Lung (tissue), 12 donors: ENCODE data around the gene COL4A6. TPM values are rescaled to one million over a fixed set of nuclear protein-coding genes. Genes with fewer than 3 reads are reported as not detected.

ENCODE experiments used
- ATAC-seq: fragments of 200-7000 bp; cut with Tn5 transposase; one replicate; pipeline ENCODE4 v1.9.1; 2020; ENCODE audit warnings: moderate number of reproducible peaks; ENCODE audit not compliant: insufficient read depth, low FRiP score
- DNase-seq, 3 donors: peaks; one replicate each; pipeline ENCODE4 v3.0.0-alpha.2; 2013 to 2017
- H3K27ac ChIP-seq, 2 donors: one replicate each; pipeline ENCODE4 v1.5.1; 2013; ENCODE audit warnings: mild to moderate bottlenecking in 2 of 2, moderate library complexity in 2 of 2, control low read depth in 1 of 2, inconsistent platforms in 1 of 2, low read depth in 1 of 2, low read length in 1 of 2
- H3K27me3 ChIP-seq, 3 donors: one replicate each; pipeline ENCODE4 v1.5.1; 2013; ENCODE audit warnings: low read length in 2 of 3; ENCODE audit not compliant: control insufficient read depth in 3 of 3, insufficient read depth in 3 of 3
- H3K36me3 ChIP-seq, 4 donors: one replicate each; pipeline ENCODE4 v1.5.1; 2013; ENCODE audit warnings: low read length in 4 of 4, mild to moderate bottlenecking in 1 of 4, moderate library complexity in 1 of 4; ENCODE audit not compliant: control insufficient read depth in 4 of 4, insufficient read depth in 4 of 4
- H3K4me1 ChIP-seq, 5 donors: one replicate each; pipeline ENCODE4 v1.5.1; 2013; ENCODE audit warnings: low read length in 5 of 5, mild to moderate bottlenecking in 2 of 5, moderate library complexity in 1 of 5; ENCODE audit not compliant: control insufficient read depth in 5 of 5, insufficient read depth in 5 of 5
- H3K4me3 ChIP-seq: one replicate; pipeline ENCODE4 v1.5.1; 2013; ENCODE audit warnings: mild to moderate bottlenecking, control low read depth, moderate library complexity
- H3K9ac ChIP-seq, 2 donors: one replicate each; pipeline ENCODE4 v1.5.1; 2013; ENCODE audit warnings: low read length in 2 of 2, control low read depth in 1 of 2; ENCODE audit not compliant: insufficient read depth in 1 of 2
- H3K9me3 ChIP-seq, 4 donors: one replicate each; pipeline ENCODE4 v1.5.1; 2013; ENCODE audit warnings: low read length in 3 of 4, mild to moderate bottlenecking in 1 of 4, moderate library complexity in 1 of 4; ENCODE audit not compliant: control insufficient read depth in 4 of 4, insufficient read depth in 3 of 4
- WGBS, 2 donors: extraction: QIAGEN DNeasy Blood & Tissue Kit; methylation state at CpG; one replicate each; pipeline ENCODE4 v1.1.7; 2013; 5-methylcytosine and 5-hydroxymethylcytosine counted together
- polyA plus RNA-seq, 2 donors: library from polyadenylated mRNA; stranded (reverse); fragments of 200-250 nt; gene quantifications; one replicate each; pipeline ENCODE4 v1.2.1, GENCODE V29; 2013
- total RNA-seq, 2 donors: library from RNA; depleted of rRNA in 1 of 2; stranded (reverse); fragments of >200 nt in 1 of 2; gene quantifications; one replicate each; pipeline ENCODE4 v1.2.1, GENCODE V29; 2014 to 2021
- TF ChIP-seq, protein P1 (sequence below): IDR thresholded peaks from 2 replicates; pipeline ENCODE4 v1.5.1; 2012; ENCODE audit warnings: mild to moderate bottlenecking; ENCODE audit errors: control extremely low read depth, extremely low read depth
- donor health status: control.
- donor health status: control.
- donor health status: Bipolar disorder and iron deficiency.
- donor health status: healthy.
- donor health status: DM: yes; HTN: yes; CAD: no.

COL4A6 gene
- total and polyA plus RNA-seq, 4 donors: 0.57 to 16.7 (median 1.6) TPM

DNA sequence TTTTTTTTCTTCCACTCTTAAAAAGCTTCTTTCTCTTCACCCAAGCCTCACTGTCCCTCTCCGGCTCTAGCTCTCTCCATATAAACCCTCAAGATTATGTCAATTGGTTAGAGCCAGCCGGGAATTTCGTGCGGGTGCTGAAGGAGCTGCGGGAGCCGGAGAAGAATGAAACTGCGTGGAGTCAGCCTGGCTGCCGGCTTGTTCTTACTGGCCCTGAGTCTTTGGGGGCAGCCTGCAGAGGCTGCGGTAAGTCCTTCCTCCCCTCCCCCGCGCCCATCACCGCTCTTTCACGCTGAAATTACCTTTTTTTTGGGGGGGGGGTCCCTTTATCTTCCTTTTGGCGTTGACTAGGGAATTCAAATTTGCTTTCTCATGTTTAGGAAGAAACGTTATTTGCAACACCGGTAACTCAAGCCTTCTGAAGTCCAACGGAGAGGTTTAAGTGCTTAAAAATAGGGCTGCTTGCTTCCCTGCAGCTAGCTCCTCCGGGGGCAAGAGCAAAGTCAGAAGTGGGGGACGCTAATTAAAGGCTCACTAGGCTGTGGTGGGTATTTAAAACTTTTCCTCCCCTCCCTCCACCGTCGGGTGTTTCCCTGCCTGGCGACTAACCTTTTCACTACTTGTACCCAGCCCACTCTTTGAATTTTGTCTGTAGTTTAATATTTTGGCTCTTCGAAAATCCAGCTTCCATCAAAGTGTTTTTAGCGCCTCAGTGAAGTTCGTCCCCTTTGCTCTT is 1.9 kb upstream of the COL4A6 start:
- ATAC-seq: no peak

DNA sequence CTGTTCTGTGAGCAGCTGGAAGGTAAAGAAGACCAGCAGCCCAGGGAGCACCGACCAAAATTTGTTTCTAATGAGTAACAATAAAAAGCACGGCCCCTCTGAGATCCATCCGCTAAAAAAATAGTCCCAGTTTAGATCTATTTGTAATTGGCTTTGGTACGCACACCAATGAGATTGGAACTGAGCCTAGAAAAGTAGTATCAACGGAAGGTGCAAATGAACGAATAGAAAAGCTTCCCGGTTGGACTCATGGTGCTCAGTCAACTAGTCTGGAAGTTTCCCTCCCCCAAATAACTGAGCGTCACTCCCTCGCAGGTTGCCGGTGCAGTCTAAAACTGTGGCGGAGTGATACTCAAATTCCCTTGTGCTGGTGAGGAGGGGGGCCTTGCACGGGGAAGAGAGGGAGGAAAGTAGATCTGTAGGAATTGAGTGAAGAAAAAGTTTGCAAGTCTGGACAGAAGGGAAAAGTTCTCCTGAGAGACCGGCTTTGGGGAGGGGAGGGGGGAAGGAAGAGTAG is 1.3 kb upstream of the COL4A6 start, which contains the start of gene COL4A5:
Gene COL4A5, plus strand, starts transcription at position 413 of the 517 bp plus-strand sequence. CDS start 288 bp downstream, outside the sequence.
- peak within 1 kb of the TSS in 1 of 2 donors; percentile 66 for H3K27ac ChIP-seq
- WGBS, 2 donors: 2 to 17% methylated on average over 13 of the region's 13 CpGs
- no peaks in the 10 kb centered on the region for H3K4me1 ChIP-seq
- H3K9me3 ChIP-seq: no peaks in the 10 kb centered on the region
- H3K27me3 ChIP-seq: peaks cover 0 to 47% (median 27%) of the 10 kb centered on the region in 3 donors
- no peaks in the 10 kb centered on the region for H3K36me3 ChIP-seq
- H3K9ac ChIP-seq: peak within 1 kb of the TSS; percentile 37 to 72
- ATAC-seq (peak; percentile 48), DNase-seq (peak; percentile 73 to 85 (median 83))
- H3K4me3 ChIP-seq: peak within 1 kb of the TSS; percentile 45
- TF ChIP-seq, protein P1, sequence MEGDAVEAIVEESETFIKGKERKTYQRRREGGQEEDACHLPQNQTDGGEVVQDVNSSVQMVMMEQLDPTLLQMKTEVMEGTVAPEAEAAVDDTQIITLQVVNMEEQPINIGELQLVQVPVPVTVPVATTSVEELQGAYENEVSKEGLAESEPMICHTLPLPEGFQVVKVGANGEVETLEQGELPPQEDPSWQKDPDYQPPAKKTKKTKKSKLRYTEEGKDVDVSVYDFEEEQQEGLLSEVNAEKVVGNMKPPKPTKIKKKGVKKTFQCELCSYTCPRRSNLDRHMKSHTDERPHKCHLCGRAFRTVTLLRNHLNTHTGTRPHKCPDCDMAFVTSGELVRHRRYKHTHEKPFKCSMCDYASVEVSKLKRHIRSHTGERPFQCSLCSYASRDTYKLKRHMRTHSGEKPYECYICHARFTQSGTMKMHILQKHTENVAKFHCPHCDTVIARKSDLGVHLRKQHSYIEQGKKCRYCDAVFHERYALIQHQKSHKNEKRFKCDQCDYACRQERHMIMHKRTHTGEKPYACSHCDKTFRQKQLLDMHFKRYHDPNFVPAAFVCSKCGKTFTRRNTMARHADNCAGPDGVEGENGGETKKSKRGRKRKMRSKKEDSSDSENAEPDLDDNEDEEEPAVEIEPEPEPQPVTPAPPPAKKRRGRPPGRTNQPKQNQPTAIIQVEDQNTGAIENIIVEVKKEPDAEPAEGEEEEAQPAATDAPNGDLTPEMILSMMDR: no peak

More for the DNA sequence above, 1.9 kb upstream of the COL4A6 start:
- peak overlapping the region; percentile 37 to 72 for H3K9ac ChIP-seq
- H3K4me1 ChIP-seq: no peaks in the 10 kb centered on the region
- peak in 2 of 3 donors; percentile 23 to 38 for DNase-seq
- no peaks in the 10 kb centered on the region for H3K36me3 ChIP-seq
- peak overlapping the region; percentile 45 for H3K4me3 ChIP-seq
- peak overlapping the region in 1 of 2 donors; percentile 66 for H3K27ac ChIP-seq
- TF ChIP-seq, protein P1: no peak
- peaks cover 0 to 43% (median 23%) of the 10 kb centered on the region in 3 donors for H3K27me3 ChIP-seq
- 2 to 13% methylated on average over 20 to 25 of the region's 25 CpGs for whole genome bisulfite sequencing, 2 donors
- H3K9me3 ChIP-seq: no peaks in the 10 kb centered on the region

DNA sequence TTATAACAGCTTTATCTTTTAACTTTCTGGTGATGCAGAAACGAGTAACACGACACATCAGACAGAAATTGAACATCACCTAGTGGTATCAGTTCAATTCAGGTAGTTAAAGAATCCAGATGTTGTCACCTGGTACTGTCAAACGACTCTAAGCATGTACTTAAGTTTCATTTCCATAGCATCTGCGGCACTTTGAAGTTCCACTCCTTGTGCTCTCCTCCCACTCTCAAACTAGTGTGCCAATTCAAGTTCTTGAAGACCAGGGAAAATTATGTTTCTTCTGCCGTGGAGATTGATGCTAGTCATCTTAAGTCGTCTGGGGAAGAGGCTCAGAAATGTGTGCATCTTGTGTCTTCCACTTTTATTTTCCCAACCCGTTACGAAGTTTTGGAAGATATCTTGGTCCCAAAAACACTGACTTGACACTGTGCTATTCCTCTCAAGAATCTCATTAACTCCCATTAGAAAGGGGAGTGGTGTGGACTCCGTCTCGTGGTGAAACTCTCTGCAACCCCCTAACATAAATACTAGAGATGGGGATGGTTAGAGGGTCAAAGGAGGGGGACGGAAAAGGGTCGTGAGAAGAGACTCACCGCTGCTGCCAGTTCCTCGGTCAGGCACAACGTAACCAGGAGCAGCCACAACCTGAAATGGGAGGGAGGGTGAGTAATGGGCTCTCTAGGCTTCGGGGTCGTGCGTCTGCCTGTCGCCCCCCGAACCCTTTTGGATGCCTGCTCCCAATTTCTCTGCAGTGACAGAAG is 693 bp downstream of the COL4A6 start:
- ATAC-seq: no peak

More for the DNA sequence above, 693 bp downstream of the COL4A6 start:
- Histone ChIP-seq H3K4me3 (no peak overlapping the region), H3K27me3 (peaks cover 0 to 46% (median 27%) of the 10 kb centered on the region in 3 donors), H3K27ac (no peak overlapping the region), H3K36me3 (no peaks in the 10 kb centered on the region), H3K9ac (peak overlapping the region in 1 of 2 donors; percentile 59), H3K4me1 (no peaks in the 10 kb centered on the region), H3K9me3 (no peaks in the 10 kb centered on the region)
- peak in 2 of 3 donors; percentile 11 to 18 for DNase-seq
- TF ChIP-seq, protein P1: no peak
- 21 to 27% methylated on average over 20 of the region's 20 CpGs for WGBS, 2 donors
